ENCODE measurements around the gene MT1X.

MT1X gene

GRCh38 chr16:56645311-56645710 lies 37.0 kb upstream of the MT1X start:
- no peak overlapping the region for H3K4me3 ChIP-seq (ENCODE audit: low read length)
- TF ChIP-seq CTCF (conservative IDR thresholded peaks at IDR 0.05; ENCODE audit: low read depth, low read length), result no peak
- DNase-seq (ENCODE audit: low read depth), result no peak

GRCh38 chr16:56645838-56646237 lies 36.4 kb upstream of the MT1X start:
- DNase-seq (ENCODE audit: low read depth), result no peak
- TF ChIP-seq CTCF (conservative IDR thresholded peaks at IDR 0.05; ENCODE audit: low read depth, low read length), result no peak

GRCh38 chr16:56647641-56648431 lies 34.4 kb upstream of the MT1X start:
- no peak overlapping the region for H3K4me3 ChIP-seq (ENCODE audit: low read length)
- TF ChIP-seq CTCF (conservative IDR thresholded peaks at IDR 0.05; ENCODE audit: low read depth, low read length), result no peak
- DNase-seq (ENCODE audit: low read depth), result no peak

More at GRCh38 chr16:56645838-56646237, 36.4 kb upstream of the MT1X start:
- no peak overlapping the region for H3K4me3 ChIP-seq (ENCODE audit: low read length)

GRCh38 chr16:56649271-56649670 lies 33.0 kb upstream of the MT1X start:
- TF ChIP-seq CTCF (conservative IDR thresholded peaks at IDR 0.05; ENCODE audit: low read depth, low read length), result no peak
- H3K4me3 ChIP-seq (ENCODE audit: low read length), result no peak overlapping the region
- no peak for DNase-seq (ENCODE audit: low read depth)

- no peak for TF ChIP-seq CTCF (conservative IDR thresholded peaks at IDR 0.05; ENCODE audit: low read depth, low read length)
- DNase-seq (ENCODE audit: low read depth), result no peak
- no peak overlapping the region for H3K4me3 ChIP-seq (ENCODE audit: low read length)
Observed at GRCh38 chr16:56649820-56650219, 32.5 kb upstream of the MT1X start.

- no peak within 1 kb of the TSS for H3K4me3 ChIP-seq (ENCODE audit: low read length)
- no peak for TF ChIP-seq CTCF (conservative IDR thresholded peaks at IDR 0.05; ENCODE audit: low read depth, low read length)
- no peak for DNase-seq (ENCODE audit: low read depth)
Observed at GRCh38 chr16:56651586-56651985, 30.7 kb upstream of the MT1X start, which contains the start of gene MT1B. Gene MT1B (plus strand): TSS chr16:56651886. CDS start chr16:56651954, 68 bp downstream.

- DNase-seq (ENCODE audit: low read depth), result no peak
- no peak for TF ChIP-seq CTCF (conservative IDR thresholded peaks at IDR 0.05; ENCODE audit: low read depth, low read length)
- H3K4me3 ChIP-seq (ENCODE audit: low read length), result no peak overlapping the region
Observed at GRCh38 chr16:56652600-56652999, 29.7 kb upstream of the MT1X start.

Measured in retinal pigment epithelial cell (primary cell).